SK-N-SH (cell line): ENCODE measurements around the gene TMEM151A.

ENCODE experiments used
- JUND ChIP-seq: IDR thresholded peaks from 2 replicates; pipeline ENCODE4 v1.4.0; 2012
- NRF1 ChIP-seq: IDR thresholded peaks from 2 replicates; pipeline ENCODE4 v1.6.1; 2012; ENCODE audit warnings: low read depth, mild to moderate bottlenecking, low read length
- TF ChIP-seq, protein P1 (sequence below): fragments of 200-600 bp; sonication (generic); IDR thresholded peaks from 2 replicates; pipeline ENCODE4 v1.6.1; 2017; ENCODE audit warnings: antibody characterized with exemption, mild to moderate bottlenecking, moderate library complexity

DNA sequence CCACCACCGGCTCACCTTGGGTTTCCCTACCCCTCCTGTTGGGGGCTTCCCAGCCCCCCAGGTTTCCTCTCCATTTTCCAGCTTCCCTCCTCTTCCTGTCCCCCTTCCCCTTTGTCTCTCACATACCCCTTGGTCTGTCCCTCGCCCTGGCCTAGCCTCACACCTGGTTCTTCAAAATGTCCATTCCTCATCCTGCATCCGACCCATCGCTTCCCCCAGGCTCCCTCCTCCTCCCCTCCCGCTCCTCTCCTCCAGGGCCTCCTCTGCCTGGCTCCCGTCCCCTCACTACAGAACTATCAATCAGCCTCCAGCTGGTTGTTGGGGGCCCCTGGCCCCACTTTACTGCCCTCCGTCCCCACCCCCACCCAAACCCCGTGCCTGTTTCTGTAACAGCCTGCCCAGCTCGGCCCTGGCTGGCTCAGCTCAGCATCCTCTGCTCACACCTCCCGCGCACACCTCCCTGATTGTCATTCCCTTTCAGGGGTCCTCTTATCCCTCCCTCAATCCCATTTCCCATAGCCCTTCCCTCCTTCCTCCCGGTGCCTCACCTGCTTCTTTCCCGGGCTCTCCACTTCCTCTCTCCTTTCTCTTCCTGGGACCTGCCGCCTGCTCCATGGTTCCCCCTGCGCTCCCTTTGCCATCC, 12.5 kb upstream of the TMEM151A start:
- TF ChIP-seq, protein P1, sequence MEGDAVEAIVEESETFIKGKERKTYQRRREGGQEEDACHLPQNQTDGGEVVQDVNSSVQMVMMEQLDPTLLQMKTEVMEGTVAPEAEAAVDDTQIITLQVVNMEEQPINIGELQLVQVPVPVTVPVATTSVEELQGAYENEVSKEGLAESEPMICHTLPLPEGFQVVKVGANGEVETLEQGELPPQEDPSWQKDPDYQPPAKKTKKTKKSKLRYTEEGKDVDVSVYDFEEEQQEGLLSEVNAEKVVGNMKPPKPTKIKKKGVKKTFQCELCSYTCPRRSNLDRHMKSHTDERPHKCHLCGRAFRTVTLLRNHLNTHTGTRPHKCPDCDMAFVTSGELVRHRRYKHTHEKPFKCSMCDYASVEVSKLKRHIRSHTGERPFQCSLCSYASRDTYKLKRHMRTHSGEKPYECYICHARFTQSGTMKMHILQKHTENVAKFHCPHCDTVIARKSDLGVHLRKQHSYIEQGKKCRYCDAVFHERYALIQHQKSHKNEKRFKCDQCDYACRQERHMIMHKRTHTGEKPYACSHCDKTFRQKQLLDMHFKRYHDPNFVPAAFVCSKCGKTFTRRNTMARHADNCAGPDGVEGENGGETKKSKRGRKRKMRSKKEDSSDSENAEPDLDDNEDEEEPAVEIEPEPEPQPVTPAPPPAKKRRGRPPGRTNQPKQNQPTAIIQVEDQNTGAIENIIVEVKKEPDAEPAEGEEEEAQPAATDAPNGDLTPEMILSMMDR: no peak
- TF ChIP-seq NRF1 (no peak), JUND (no peak)
